ENCODE measurements around the gene NSF.
"Not testable (repeated sequence)": the region's sequence is repeated elsewhere in the genome, so short reads cannot be mapped to it uniquely, and the experiment has no call there.

DNA sequence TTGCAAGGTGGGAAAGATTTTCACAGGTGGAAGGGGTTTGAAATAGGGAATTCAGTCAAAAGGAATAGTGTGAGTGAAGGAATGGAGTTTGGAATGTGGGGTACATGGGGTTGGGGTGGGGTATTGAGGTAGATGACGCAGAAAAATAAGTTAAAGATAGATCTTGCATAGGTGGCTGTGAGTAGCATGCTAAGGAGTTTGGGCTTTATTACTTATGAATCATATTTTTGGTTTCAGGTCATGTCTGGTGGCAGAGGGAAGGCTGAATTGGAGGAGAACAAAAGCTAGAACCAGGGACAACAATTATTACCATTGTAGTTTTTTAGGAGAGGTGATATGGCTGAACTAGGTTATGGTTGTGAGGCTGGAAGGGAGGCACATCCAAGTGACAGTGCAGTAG, 23.4 kb downstream of the NSF start:
- TF ChIP-seq EP300, POLR2AphosphoS5 (IDR thresholded peaks at IDR 0.05): not testable (repeated sequence)
- TF ChIP-seq, protein P1, sequence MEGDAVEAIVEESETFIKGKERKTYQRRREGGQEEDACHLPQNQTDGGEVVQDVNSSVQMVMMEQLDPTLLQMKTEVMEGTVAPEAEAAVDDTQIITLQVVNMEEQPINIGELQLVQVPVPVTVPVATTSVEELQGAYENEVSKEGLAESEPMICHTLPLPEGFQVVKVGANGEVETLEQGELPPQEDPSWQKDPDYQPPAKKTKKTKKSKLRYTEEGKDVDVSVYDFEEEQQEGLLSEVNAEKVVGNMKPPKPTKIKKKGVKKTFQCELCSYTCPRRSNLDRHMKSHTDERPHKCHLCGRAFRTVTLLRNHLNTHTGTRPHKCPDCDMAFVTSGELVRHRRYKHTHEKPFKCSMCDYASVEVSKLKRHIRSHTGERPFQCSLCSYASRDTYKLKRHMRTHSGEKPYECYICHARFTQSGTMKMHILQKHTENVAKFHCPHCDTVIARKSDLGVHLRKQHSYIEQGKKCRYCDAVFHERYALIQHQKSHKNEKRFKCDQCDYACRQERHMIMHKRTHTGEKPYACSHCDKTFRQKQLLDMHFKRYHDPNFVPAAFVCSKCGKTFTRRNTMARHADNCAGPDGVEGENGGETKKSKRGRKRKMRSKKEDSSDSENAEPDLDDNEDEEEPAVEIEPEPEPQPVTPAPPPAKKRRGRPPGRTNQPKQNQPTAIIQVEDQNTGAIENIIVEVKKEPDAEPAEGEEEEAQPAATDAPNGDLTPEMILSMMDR (IDR thresholded peaks at IDR 0.05), result not testable (repeated sequence)
